IMR-90 (cell line): Measurements from ENCODE around the gene PNMA8B. TPM values are rescaled to one million over a fixed set of nuclear protein-coding genes. Genes with fewer than 3 reads are reported as not detected.

ENCODE experiments used
- ATAC-seq: fragments of 200-7000 bp; cut with Tn5 transposase; 2 replicates; pipeline ENCODE4 v1.9.1; 2020; ENCODE audit warnings: low read depth, mild to moderate bottlenecking, moderate library complexity
- BruUV-seq: library from RNA; stranded (reverse); fragments of 400-500 nt; replicated peaks from 2 replicates; lab custom pipeline; 2021; lab: Mats Ljungman, UMichigan
- CTCF ChIA-PET: fragments of 300-600 bp; formaldehyde crosslinking; extraction: SDS; loops from one replicate; lab custom pipeline; 2021; ENCODE audit warnings: antibody characterized with exemption; lab: Yijun Ruan, JAX
- POLR2A ChIA-PET: fragments of 300-600 bp; sonication (Branson Sonifier 250); formaldehyde crosslinking; loops from one replicate; lab custom pipeline; 2022; ENCODE audit warnings: antibody characterized with exemption; ENCODE audit not compliant: unreplicated experiment; lab: Charles Lee
- DNase-seq: peaks from one replicate; pipeline ENCODE4 v3.0.0; 2013
- H2AFZ ChIP-seq: replicated peaks from 2 replicates; pipeline ENCODE3; 2013; ENCODE audit warnings: low read length, mild to moderate bottlenecking; ENCODE audit not compliant: poor library complexity
- H2AK5ac ChIP-seq: 2 replicates; pipeline ENCODE4 v1.6.1; 2013; ENCODE audit warnings: low read depth, low read length, inconsistent platforms
- H2AK9ac ChIP-seq: replicated peaks from 2 replicates; pipeline ENCODE3; 2013; ENCODE audit warnings: mild to moderate bottlenecking, low read depth, low read length, moderate library complexity; ENCODE audit not compliant: poor library complexity
- H2BK120ac ChIP-seq: 2 replicates; pipeline ENCODE4 v1.6.1; 2013; ENCODE audit warnings: low read depth, low read length, inconsistent platforms
- H2BK15ac ChIP-seq: 3 replicates; pipeline ENCODE4 v1.6.1; 2013; ENCODE audit warnings: low read depth, low read length, inconsistent platforms
- H2BK20ac ChIP-seq: 2 replicates; pipeline ENCODE4 v1.6.1; 2013; ENCODE audit warnings: low read depth, mild to moderate bottlenecking, inconsistent platforms, low read length, moderate library complexity
- H2BK5ac ChIP-seq: 2 replicates; pipeline ENCODE4 v1.6.1; 2013; ENCODE audit warnings: mild to moderate bottlenecking, low read depth, low read length, inconsistent platforms; ENCODE audit not compliant: poor library complexity, severe bottlenecking
- H3K14ac ChIP-seq: replicated peaks from 2 replicates; pipeline ENCODE4 v1.6.1; 2013; ENCODE audit warnings: low read depth, low read length, inconsistent platforms
- H3K18ac ChIP-seq: 2 replicates; pipeline ENCODE4 v1.6.1; 2013; ENCODE audit warnings: low read depth, low read length, control low read depth
- H3K23ac ChIP-seq: 2 replicates; pipeline ENCODE4 v1.6.1; 2013; ENCODE audit warnings: low read depth, low read length, inconsistent platforms
- H3K27ac ChIP-seq: 2 replicates; pipeline ENCODE4 v1.5.1; 2013; ENCODE audit warnings: mild to moderate bottlenecking, control low read depth, low read length; ENCODE audit not compliant: insufficient read depth
- H3K27me3 ChIP-seq: 2 replicates; pipeline ENCODE4 v1.6.1; 2013; ENCODE audit warnings: low read length; ENCODE audit not compliant: control insufficient read depth, insufficient read depth
- H3K36me3 ChIP-seq: 2 replicates; pipeline ENCODE4 v1.6.1; 2013; ENCODE audit warnings: low read length, mixed read lengths; ENCODE audit not compliant: control insufficient read depth, insufficient read depth
- H3K4ac ChIP-seq: 2 replicates; pipeline ENCODE4 v1.6.1; 2013; ENCODE audit warnings: low read depth, low read length, inconsistent platforms
- H3K4me1 ChIP-seq: 2 replicates; pipeline ENCODE4 v1.6.1; 2013; ENCODE audit warnings: low read length, mixed read lengths; ENCODE audit not compliant: control insufficient read depth, insufficient read depth
- H3K4me2 ChIP-seq: 2 replicates; pipeline ENCODE4 v1.6.1; 2013; ENCODE audit warnings: low read depth, mild to moderate bottlenecking, control low read depth, low read length, moderate library complexity
- H3K4me3 ChIP-seq: 2 replicates; pipeline ENCODE4 v1.5.1; 2013; ENCODE audit warnings: low read depth, mild to moderate bottlenecking, control low read depth, low read length, moderate library complexity; ENCODE audit not compliant: insufficient read depth
- H3K56ac ChIP-seq: 2 replicates; pipeline ENCODE4 v1.6.1; 2013; ENCODE audit warnings: low read length, inconsistent platforms; ENCODE audit not compliant: insufficient read depth; ENCODE audit errors: extremely low read depth
- H3K79me1 ChIP-seq, 2 experiments: 2 replicates each; pipeline ENCODE4 v1.6.1; 2013; ENCODE audit warnings: low read length in 2 of 2, inconsistent platforms in 1 of 2, low read depth in 1 of 2
- H3K9ac ChIP-seq: 2 replicates; pipeline ENCODE4 v1.6.1; 2013; ENCODE audit warnings: low read depth, low read length, control low read depth
- H3K9me1 ChIP-seq: 2 replicates; pipeline ENCODE4 v1.6.1; 2013; ENCODE audit warnings: low read length, inconsistent platforms; ENCODE audit not compliant: insufficient read depth
- H3K9me3 ChIP-seq: 2 replicates; pipeline ENCODE4 v1.6.1; 2013; ENCODE audit warnings: low read length; ENCODE audit not compliant: control insufficient read depth, insufficient read depth
- H4K20me1 ChIP-seq: 2 replicates; pipeline ENCODE4 v1.6.1; 2013; ENCODE audit warnings: low read length, inconsistent platforms; ENCODE audit not compliant: insufficient read depth
- H4K5ac ChIP-seq: 2 replicates; pipeline ENCODE4 v1.6.1; 2013; ENCODE audit warnings: mild to moderate bottlenecking, low read depth, low read length, control low read depth
- H4K8ac ChIP-seq, 2 experiments: 2 replicates each; pipeline ENCODE4 v1.6.1; 2013; ENCODE audit warnings: low read depth in 2 of 2, low read length in 2 of 2, control low read depth in 1 of 2, inconsistent platforms in 1 of 2
- H4K91ac ChIP-seq: 2 replicates; pipeline ENCODE4 v1.6.1; 2013; ENCODE audit warnings: low read depth, low read length, inconsistent platforms; ENCODE audit not compliant: insufficient read depth
- MAFK ChIP-seq: IDR thresholded peaks from 2 replicates; pipeline ENCODE4 v1.6.1; 2012; ENCODE audit warnings: low read depth, low read length, improper control_type of control experiment
- RFX5 ChIP-seq: IDR thresholded peaks from 2 replicates; pipeline ENCODE4 v1.8.0; 2012; ENCODE audit warnings: low read depth, mild to moderate bottlenecking, low read length, moderate library complexity
- SMC3 ChIP-seq: fragments of 150-350 bp; IDR thresholded peaks from 2 replicates; pipeline ENCODE4 v1.6.1; 2016; ENCODE audit warnings: low read depth, mild to moderate bottlenecking, antibody characterized with exemption, low read length, moderate library complexity
- WGBS, 2 experiments: methylation state at CpG; one replicate each; pipeline versions ENCODE4 v1.1.5 to v1.1.7; 2013; ENCODE audit warnings: missing lambda C conversion rate in 2 of 2; ENCODE audit not compliant: insufficient read length in 1 of 2; ENCODE audit errors: extremely low coverage in 2 of 2; 5-methylcytosine and 5-hydroxymethylcytosine counted together
- dilution Hi-C: fragments of 300-500 bp; cut with HindIII; formaldehyde crosslinking; loops from one replicate; pipeline ENCODE4 v1.14.3; 2018; ENCODE audit warnings: low sequenced_read_pairs; ENCODE audit not compliant: unreplicated experiment
- in situ Hi-C: fragments of 300-500 bp; cut with MboI; formaldehyde crosslinking; loops from 3 replicates; pipeline ENCODE4 v1.14.3; 2019; ENCODE audit warnings: low sequenced_read_pairs, inconsistent platforms, mixed read lengths
- intact Hi-C: fragments of 100-400 bp; cut with micrococcal nuclease; formaldehyde crosslinking; loops from 2 replicates; pipeline ENCODE4 v1.10.0; 2022
- polyA plus RNA-seq, 3 experiments: library from polyadenylated mRNA; depleted of rRNA; stranded (reverse); fragments of >200 nt; gene quantifications; 2 replicates each; pipeline ENCODE4 v1.2.3, GENCODE V29; 2012; ENCODE audit warnings: low replicate concordance in 1 of 3
- total RNA-seq: library from RNA; depleted of rRNA; stranded (reverse); fragments of >200 nt; gene quantifications from 2 replicates; pipeline ENCODE4 v1.2.3, GENCODE V29; 2012

Gene PNMA8B
- total and polyA plus RNA-seq, 2 of the 4 experiments (the other 2 are of a cell fraction): 0.12 to 0.18 TPM

DNA sequence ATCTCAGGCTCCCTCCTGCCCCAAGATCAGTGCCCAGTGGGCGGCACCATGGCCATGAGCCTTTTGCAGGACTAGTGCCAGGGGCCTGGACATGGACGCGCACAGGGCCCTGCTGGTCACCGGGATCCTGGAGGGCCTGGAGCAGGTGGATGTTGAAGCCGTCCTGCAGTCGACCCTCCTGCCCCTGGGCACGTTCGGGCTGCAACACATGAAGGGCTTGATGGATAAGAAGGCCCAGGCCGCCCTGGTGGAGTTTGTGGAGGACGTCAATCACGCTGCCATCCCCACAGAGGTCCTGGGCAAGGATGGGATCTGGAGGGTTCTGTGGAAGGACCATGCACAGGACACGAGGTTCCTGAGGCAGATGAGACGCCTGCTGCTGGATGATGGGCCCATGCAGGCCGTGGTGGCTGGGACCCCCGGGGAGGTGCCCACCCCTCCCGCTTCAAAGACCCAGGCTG, 38.0 kb upstream of the PNMA8B start:
- Histone ChIP-seq H3K18ac (no peak overlapping the region), H4K8ac (no peak overlapping the region), H3K4ac (no peak overlapping the region), H2BK120ac (no peak overlapping the region), H4K5ac (no peak overlapping the region), H4K91ac (no peak overlapping the region), H3K27ac (no peak overlapping the region), H2BK20ac (no peak overlapping the region), H3K56ac (no peak overlapping the region), H2BK15ac (no peak overlapping the region), H2BK5ac (no peak overlapping the region), H3K4me3 (no peak overlapping the region), H3K79me1 (no peaks in the 10 kb centered on the region), H3K4me1 (no peaks in the 10 kb centered on the region), H3K9me3 (no peaks in the 10 kb centered on the region), H3K9ac (no peak overlapping the region), H2AK9ac (no peak overlapping the region), H3K27me3 (peaks cover 15% of the 10 kb centered on the region), H3K36me3 (no peaks in the 10 kb centered on the region), H3K4me2 (no peak overlapping the region), H3K23ac (no peak overlapping the region), H2AFZ (peak overlapping the region; percentile 6), H3K14ac (no peak overlapping the region), H2AK5ac (no peak overlapping the region), H3K9me1 (no peaks in the 10 kb centered on the region), H4K20me1 (no peaks in the 10 kb centered on the region)
- ATAC-seq: no peak
- ChIA-PET CTCF (no interaction called here), POLR2A (no interaction called here)
- dilution Hi-C loops (no loop called here), in situ Hi-C loops (loop anchor here (10.0 kb wide), 1 partner anchor 131 kb away; the partner anchor contains the start of gene DACT3), intact Hi-C loops (no loop called here)
- TF ChIP-seq RFX5 (no peak), MAFK (no peak), SMC3 (no peak)
- no peak for DNase-seq
- no CpG with 5 or more reads among the region's 16 CpGs for WGBS, 2 experiments
- no TSS peak for BruUV-seq
